SH-SY5Y (cell line): Measurements from ENCODE around the gene UBAC1.

Experiments used
- GATA2 ChIP-seq: IDR thresholded peaks from 2 replicates; pipeline ENCODE4 v1.6.1; 2011; ENCODE audit warnings: mild to moderate bottlenecking, low read depth, low read length
- GATA3 ChIP-seq: IDR thresholded peaks from 2 replicates; pipeline ENCODE4 v1.6.1; 2011; ENCODE audit warnings: low read depth, mild to moderate bottlenecking, low read length, moderate library complexity

DNA sequence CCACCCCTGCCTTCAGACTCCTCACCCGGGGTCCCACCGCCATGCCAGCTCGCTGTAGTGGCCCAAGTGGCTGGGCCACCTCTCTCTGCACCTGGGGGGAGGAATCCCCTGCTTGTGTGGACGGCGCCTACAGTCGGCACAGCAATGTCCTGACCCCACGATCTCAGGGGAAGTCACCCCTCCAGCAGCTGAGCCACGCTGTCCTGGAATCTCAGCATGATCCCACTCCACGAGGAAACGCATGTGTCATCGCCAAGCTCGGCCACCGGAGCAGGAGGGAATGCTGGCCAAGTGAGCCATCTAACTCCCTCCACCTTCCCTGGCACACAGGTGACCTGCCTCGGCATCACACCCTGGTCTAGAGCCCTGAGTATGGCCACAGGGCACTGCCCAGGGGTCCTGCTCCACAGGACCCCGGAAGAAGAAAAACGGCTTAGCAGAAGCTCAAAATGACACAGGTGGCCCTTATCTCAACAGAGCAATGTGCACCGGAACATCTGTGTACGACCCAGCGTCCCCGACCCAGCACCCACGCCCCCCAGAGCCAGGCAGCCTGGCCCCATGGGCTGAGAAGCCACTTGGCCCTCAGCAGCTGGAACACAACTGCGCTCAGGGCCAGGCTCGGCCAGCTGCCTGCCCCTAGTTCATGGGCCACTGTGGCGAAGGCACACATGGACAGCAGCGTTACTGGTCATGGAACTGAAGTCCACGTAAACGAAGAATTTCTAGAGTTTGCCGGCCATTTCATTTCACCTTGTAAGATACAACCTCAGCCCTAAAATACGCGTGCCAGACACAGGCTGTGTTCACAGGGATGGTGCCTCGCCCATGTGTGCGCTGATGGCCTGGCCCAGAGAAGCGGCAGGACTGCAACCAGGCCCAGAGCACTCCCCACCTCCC, 30.5 kb downstream of the UBAC1 start:
- TF ChIP-seq GATA3 (no peak), GATA2 (no peak)
